ENCODE data around the gene YARS1.
A peak's percentile ranks its signal among the peaks of the same experiment; 100 is the strongest.

The YARS1 gene

GRCh38 chr1:32817159-32817814 is at the start of gene YARS1, which contains the start of gene S100PBP:
YARS1 (minus strand) TSS chr1:32817358; CDS start chr1:32817244, 114 bp downstream.
S100PBP (plus strand) TSS chr1:32817653; CDS start chr1:32826100, 8,447 bp downstream.
- DNase-seq = peak; percentile 100
- in situ Hi-C loops (cut with MboI; ENCODE audit: low pct_unique_long_range_greater_than_20kb, low sequenced_read_pairs) = no loop called here

- DNase-seq = no peak
- in situ Hi-C loops (cut with MboI; ENCODE audit: low pct_unique_long_range_greater_than_20kb, low sequenced_read_pairs) = no loop called here
Observed at GRCh38 chr1:32865639-32866405, 48.7 kb upstream of the YARS1 start.

GRCh38 chr1:32864375-32865019 is 47.3 kb upstream of the YARS1 start:
- in situ Hi-C loops (cut with MboI; ENCODE audit: low pct_unique_long_range_greater_than_20kb, low sequenced_read_pairs) = no loop called here
- DNase-seq = no peak

GRCh38 chr1:32863881-32864245 is 46.7 kb upstream of the YARS1 start:
- DNase-seq = no peak
- in situ Hi-C loops (cut with MboI; ENCODE audit: low pct_unique_long_range_greater_than_20kb, low sequenced_read_pairs) = no loop called here

GRCh38 chr1:32863218-32863880 is 46.2 kb upstream of the YARS1 start:
- no peak for DNase-seq

GRCh38 chr1:32861904-32862695 is 44.9 kb upstream of the YARS1 start:
- no peak for DNase-seq

More at GRCh38 chr1:32863218-32863880, 46.2 kb upstream of the YARS1 start:
- in situ Hi-C loops (cut with MboI; ENCODE audit: low pct_unique_long_range_greater_than_20kb, low sequenced_read_pairs) = no loop called here

GRCh38 chr1:32860566-32860965 is 43.4 kb upstream of the YARS1 start:
- in situ Hi-C loops (cut with MboI; ENCODE audit: low pct_unique_long_range_greater_than_20kb, low sequenced_read_pairs) = no loop called here
- no peak for DNase-seq

More at GRCh38 chr1:32861904-32862695, 44.9 kb upstream of the YARS1 start:
- in situ Hi-C loops (cut with MboI; ENCODE audit: low pct_unique_long_range_greater_than_20kb, low sequenced_read_pairs) = no loop called here

- in situ Hi-C loops (cut with MboI; ENCODE audit: low pct_unique_long_range_greater_than_20kb, low sequenced_read_pairs) = no loop called here
- DNase-seq = no peak
Observed at GRCh38 chr1:32859915-32860314, 42.8 kb upstream of the YARS1 start.

GRCh38 chr1:32858791-32859190 is 41.6 kb upstream of the YARS1 start:
- in situ Hi-C loops (cut with MboI; ENCODE audit: low pct_unique_long_range_greater_than_20kb, low sequenced_read_pairs) = no loop called here
- DNase-seq = no peak

- in situ Hi-C loops (cut with MboI; ENCODE audit: low pct_unique_long_range_greater_than_20kb, low sequenced_read_pairs) = no loop called here
- DNase-seq = no peak
Observed at GRCh38 chr1:32858136-32858535, 41.0 kb upstream of the YARS1 start.

- in situ Hi-C loops (cut with MboI; ENCODE audit: low pct_unique_long_range_greater_than_20kb, low sequenced_read_pairs) = no loop called here
- no peak for DNase-seq
Observed at GRCh38 chr1:32855861-32856617, 38.9 kb upstream of the YARS1 start.

GRCh38 chr1:32848354-32849063 is 31.4 kb upstream of the YARS1 start:
- DNase-seq = no peak
- in situ Hi-C loops (cut with MboI; ENCODE audit: low pct_unique_long_range_greater_than_20kb, low sequenced_read_pairs) = no loop called here

GRCh38 chr1:32831878-32832277 is 14.7 kb upstream of the YARS1 start:
- in situ Hi-C loops (cut with MboI; ENCODE audit: low pct_unique_long_range_greater_than_20kb, low sequenced_read_pairs) = no loop called here
- DNase-seq = no peak

- no peak for DNase-seq
- in situ Hi-C loops (cut with MboI; ENCODE audit: low pct_unique_long_range_greater_than_20kb, low sequenced_read_pairs) = no loop called here
Observed at GRCh38 chr1:32830092-32830852, 13.1 kb upstream of the YARS1 start.

GRCh38 chr1:32828341-32828740 is 11.2 kb upstream of the YARS1 start:
- DNase-seq = peak; percentile 24
- in situ Hi-C loops (cut with MboI; ENCODE audit: low pct_unique_long_range_greater_than_20kb, low sequenced_read_pairs) = no loop called here

- peak; percentile 12 for DNase-seq
- in situ Hi-C loops (cut with MboI; ENCODE audit: low pct_unique_long_range_greater_than_20kb, low sequenced_read_pairs) = no loop called here
Observed at GRCh38 chr1:32825181-32825580, 8.0 kb upstream of the YARS1 start.

Measured in KBM-7 (cell line).